Heart left ventricle (tissue), 16 donors: Measurements from ENCODE around the gene LPCAT1. TPM values are rescaled to one million over a fixed set of nuclear protein-coding genes. Genes with fewer than 3 reads are reported as not detected.

Source experiments
- ATAC-seq, 4 donors: fragments of 200-7000 bp; cut with Tn5 transposase; one replicate each; pipeline ENCODE4 v1.9.1; 2020 to 2022; ENCODE audit warnings: moderate library complexity in 4 of 4, mild to moderate bottlenecking in 3 of 4, moderate number of reproducible peaks in 1 of 4
- DNase-seq, 5 donors: peaks; one replicate each; pipeline ENCODE4 v3.0.0-alpha.2; 2020
- H3K27ac ChIP-seq, 12 donors: fragments of 200-600 bp; sonication (generic) in 4 of 12; one replicate each; pipeline versions ENCODE4 v1.5.0 to v1.8.0; 2016 to 2022; ENCODE audit warnings: mild to moderate bottlenecking in 2 of 12
- H3K27me3 ChIP-seq, 9 donors: fragments of 200-600 bp; sonication (generic) in 2 of 9; one replicate each; pipeline versions ENCODE4 v1.5.1 to v1.8.0; 2016 to 2022; ENCODE audit warnings: mild to moderate bottlenecking in 3 of 9
- H3K36me3 ChIP-seq, 9 donors: fragments of 200-600 bp; sonication (generic) in 2 of 9; one replicate each; pipeline versions ENCODE4 v1.5.0 to v1.8.0; 2018 to 2022; ENCODE audit warnings: mild to moderate bottlenecking in 2 of 9
- H3K4me1 ChIP-seq, 12 donors: fragments of 200-600 bp; sonication (generic) in 4 of 12; one replicate each; pipeline versions ENCODE4 v1.5.0 to v1.8.0; 2016 to 2022; ENCODE audit warnings: mild to moderate bottlenecking in 3 of 12
- H3K4me3 ChIP-seq, 12 donors: fragments of 200-600 bp; sonication (generic) in 4 of 12; one replicate each; pipeline versions ENCODE4 v1.5.0 to v1.8.0; 2017 to 2022; ENCODE audit warnings: mild to moderate bottlenecking in 9 of 12, moderate library complexity in 4 of 12
- H3K9me3 ChIP-seq, 12 donors: fragments of 200-600 bp; sonication (generic) in 4 of 12; one replicate each; pipeline versions ENCODE4 v1.5.0 to v1.8.0; 2016 to 2022; ENCODE audit warnings: mild to moderate bottlenecking in 1 of 12
- POLR2A ChIP-seq, 2 donors: fragments of 450-650 bp; IDR thresholded peaks; one replicate each; pipeline ENCODE4 v1.6.1; 2017; ENCODE audit warnings: antibody characterized with exemption in 2 of 2, mild to moderate bottlenecking in 2 of 2, moderate library complexity in 2 of 2
- WGBS, 4 donors: extraction: QIAGEN DNeasy Blood & Tissue Kit in 2 of 4; methylation state at CpG; one replicate each; pipeline versions ENCODE4 v1.1.5 to v1.1.7; 2013 to 2018; 5-methylcytosine and 5-hydroxymethylcytosine counted together
- intact Hi-C, 10 donors: fragments of 100-400 bp; cut with DNase I; formaldehyde crosslinking; loops; one replicate each; pipeline versions ENCODE4 v1.11.1 to v1.14.2; 2022
- polyA plus RNA-seq, 2 donors: library from polyadenylated mRNA; stranded (reverse); fragments of 200-250 nt; gene quantifications; one replicate each; pipeline ENCODE4 v1.2.3, GENCODE V29; 2013
- total RNA-seq, 9 donors: library from RNA; depleted of rRNA in 2 of 9; stranded (reverse); fragments of >200 nt in 2 of 9; fragmentation: NEBNext Ultra II Directional in 3 of 9; extraction: Animal tissue kit (Norgen Biotek cat#: 25700) in 3 of 9; gene quantifications; one replicate each; pipeline versions ENCODE4 v1.1.0 to v1.2.4, GENCODE V29; 2016 to 2023
- TF ChIP-seq, protein P1 (sequence below), 12 donors: fragments of 200-600 bp; sonication (generic) in 4 of 12; IDR thresholded peaks; one replicate each; pipeline versions ENCODE4 v1.5.0 to v1.8.0; 2018 to 2022; ENCODE audit warnings: antibody characterized with exemption in 12 of 12, mild to moderate bottlenecking in 5 of 12
- donor health status: ischemic (EF 13 %, LVEDD 7.1; RV severe dilation, severe dysfunction).
- donor health status: healthy with polysubstance abuse.
- donor health status: DM: no; HTN: yes; CAD: no.
- donor health status: DM: no; HTN: no; CAD: no.
- donor health status: ischemic (EF 25% LVEDD 6.9; RV normal size, moderate dysfunction).
- donor health status: ischemic (EF 25% LVEDD 5.7; RV mildly dilated, moderate dysfunction).
- donor health status: healthy.
- donor health status: DM: yes; HTN: yes; CAD: no.
- donor health status: ischemic (EF 35%, LVEDD 5.7; RV mildly dilated, moderate dysfunction).
- donor health status: nonischemic (EF 11% LVEDD 7.7; RV severe dilation, severe dysfunction).
- donor health status: DM: yes; HTN: yes; CAD: no.
- donor health status: PGD.
- donor health status: ischemic (EF 29% LVEDD 5.4; RV normal size, mild dysfunction).
- donor health status: nonischemic (EF 23%, LVEDD 6.1; RV moderate dilation, normal function).

LPCAT1 gene
- total and polyA plus RNA-seq, 11 donors, result 8.2 to 30.6 (median 9.9) TPM

DNA sequence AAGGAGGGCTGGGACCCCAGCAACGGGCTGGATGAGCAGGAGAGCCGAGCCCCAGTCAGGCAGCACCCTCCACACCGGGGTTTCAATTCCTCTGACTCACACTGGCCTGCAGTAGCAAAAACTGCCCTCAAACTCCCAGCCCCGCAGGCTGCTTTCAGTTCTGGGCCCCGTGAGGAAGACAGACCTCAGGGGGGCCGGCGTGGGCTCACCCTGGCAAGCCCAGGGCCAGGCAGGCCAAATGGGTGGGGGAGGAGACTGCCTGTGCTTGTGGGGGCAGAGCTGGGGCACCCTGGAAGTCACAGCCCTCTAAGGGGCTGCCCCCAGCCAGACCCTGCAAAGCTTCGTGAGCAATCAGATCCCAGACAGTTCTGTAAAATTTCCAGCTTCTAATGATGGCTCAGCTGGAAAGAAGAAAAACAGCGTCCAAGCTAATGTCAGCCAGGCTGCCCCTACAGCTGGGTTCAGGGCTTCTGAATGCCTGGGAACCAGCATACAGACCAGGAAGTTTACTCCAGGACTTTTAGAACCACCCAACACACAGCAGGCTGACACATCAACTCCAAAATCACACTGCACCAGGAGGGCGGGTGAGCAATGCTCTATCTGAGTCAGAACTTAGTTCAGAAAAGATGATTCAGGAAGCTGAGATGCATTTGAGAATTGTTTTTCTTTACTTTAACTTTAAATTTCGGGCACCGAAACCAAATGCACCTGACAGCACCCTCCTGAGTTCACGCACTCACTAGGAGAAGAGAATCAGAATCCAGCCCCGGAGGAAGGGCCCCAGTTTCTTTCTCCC lies 34.7 kb downstream of the LPCAT1 start:
- TF ChIP-seq, protein P1, sequence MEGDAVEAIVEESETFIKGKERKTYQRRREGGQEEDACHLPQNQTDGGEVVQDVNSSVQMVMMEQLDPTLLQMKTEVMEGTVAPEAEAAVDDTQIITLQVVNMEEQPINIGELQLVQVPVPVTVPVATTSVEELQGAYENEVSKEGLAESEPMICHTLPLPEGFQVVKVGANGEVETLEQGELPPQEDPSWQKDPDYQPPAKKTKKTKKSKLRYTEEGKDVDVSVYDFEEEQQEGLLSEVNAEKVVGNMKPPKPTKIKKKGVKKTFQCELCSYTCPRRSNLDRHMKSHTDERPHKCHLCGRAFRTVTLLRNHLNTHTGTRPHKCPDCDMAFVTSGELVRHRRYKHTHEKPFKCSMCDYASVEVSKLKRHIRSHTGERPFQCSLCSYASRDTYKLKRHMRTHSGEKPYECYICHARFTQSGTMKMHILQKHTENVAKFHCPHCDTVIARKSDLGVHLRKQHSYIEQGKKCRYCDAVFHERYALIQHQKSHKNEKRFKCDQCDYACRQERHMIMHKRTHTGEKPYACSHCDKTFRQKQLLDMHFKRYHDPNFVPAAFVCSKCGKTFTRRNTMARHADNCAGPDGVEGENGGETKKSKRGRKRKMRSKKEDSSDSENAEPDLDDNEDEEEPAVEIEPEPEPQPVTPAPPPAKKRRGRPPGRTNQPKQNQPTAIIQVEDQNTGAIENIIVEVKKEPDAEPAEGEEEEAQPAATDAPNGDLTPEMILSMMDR (IDR thresholded peaks at IDR 0.05), result no peak
- no peak for TF ChIP-seq POLR2A (IDR thresholded peaks at IDR 0.05)
- WGBS, 4 donors, result 81 to 90% (median 88%) methylated on average over 13 to 14 of the region's 14 CpGs
- no peaks in the 10 kb centered on the region for H3K27me3 ChIP-seq
- intact Hi-C loops, result loop anchor here in 1 of 10 donors (10.0 kb wide), 1 partner anchor 156 kb away; no protein-coding TSS in a partner anchor
- no peak overlapping the region for H3K4me3 ChIP-seq
- H3K27ac ChIP-seq, result peak overlapping the region in 1 of 12 donors; percentile 18
- peaks cover 0 to 86% (median 56%) of the 10 kb centered on the region in 9 donors for H3K36me3 ChIP-seq
- no peaks in the 10 kb centered on the region for H3K9me3 ChIP-seq
- DNase-seq (no peak), ATAC-seq (peak in 2 of 4 donors; percentile 47 to 50)
- peaks cover 0 to 23% (median 0%) of the 10 kb centered on the region in 12 donors for H3K4me1 ChIP-seq

- 92 to 94% (median 94%) methylated on average over 27 of the region's 27 CpGs for WGBS, 4 donors
- no peaks in the 10 kb centered on the region for H3K27me3 ChIP-seq
- intact Hi-C loops, result loop anchor here in 1 of 10 donors (10.0 kb wide), 1 partner anchor 158 kb away; no protein-coding TSS in a partner anchor
- DNase-seq, result no peak
- no peaks in the 10 kb centered on the region for H3K9me3 ChIP-seq
- no peak for TF ChIP-seq POLR2A (IDR thresholded peaks at IDR 0.05)
- TF ChIP-seq, protein P1 (IDR thresholded peaks at IDR 0.05), result no peak
- H3K36me3 ChIP-seq, result peaks cover 0 to 81% (median 50%) of the 10 kb centered on the region in 9 donors
- no peak overlapping the region for H3K27ac ChIP-seq
- H3K4me1 ChIP-seq, result peaks cover 0 to 23% (median 0%) of the 10 kb centered on the region in 12 donors
- ATAC-seq, result no peak
- H3K4me3 ChIP-seq, result no peak overlapping the region
Observed at GRCh38 chr5:1487079-1487764, 36.5 kb downstream of the LPCAT1 start.

DNA sequence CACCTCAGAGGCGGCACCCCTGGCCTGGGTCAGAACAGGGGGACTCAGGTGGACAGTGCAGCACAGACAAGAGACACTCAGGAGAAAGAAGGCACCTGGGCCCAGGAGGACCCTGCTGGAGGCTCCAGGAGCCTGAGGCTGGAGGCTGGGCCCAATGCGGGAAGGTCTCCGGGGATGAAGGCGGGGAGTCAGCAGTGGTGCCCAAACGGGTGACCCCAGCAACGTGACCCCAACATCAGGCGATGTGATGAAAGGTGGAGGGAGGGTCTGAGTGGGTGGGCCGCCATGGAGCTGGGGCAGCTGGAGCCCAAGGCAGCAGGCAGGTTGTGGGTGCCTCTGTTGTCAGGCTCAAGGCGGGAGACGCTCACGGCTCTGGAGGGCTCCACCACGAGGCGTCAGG lies 37.5 kb downstream of the LPCAT1 start:
- no peak overlapping the region for H3K4me3 ChIP-seq
- no peak overlapping the region for H3K27ac ChIP-seq
- peaks cover 0 to 75% (median 44%) of the 10 kb centered on the region in 9 donors for H3K36me3 ChIP-seq
- DNase-seq (no peak), ATAC-seq (no peak)
- WGBS, 4 donors, result 93 to 95% (median 95%) methylated on average over 13 of the region's 13 CpGs
- peaks cover 0 to 31% (median 0%) of the 10 kb centered on the region in 12 donors for H3K4me1 ChIP-seq
- TF ChIP-seq, protein P1 (IDR thresholded peaks at IDR 0.05), result no peak
- TF ChIP-seq POLR2A (IDR thresholded peaks at IDR 0.05), result no peak
- intact Hi-C loops, result loop anchor here in 1 of 10 donors (10.0 kb wide), 1 partner anchor 159 kb away; no protein-coding TSS in a partner anchor
- no peaks in the 10 kb centered on the region for H3K27me3 ChIP-seq
- H3K9me3 ChIP-seq, result no peaks in the 10 kb centered on the region
